HG03457 (cell line): Measurements from ENCODE around the gene ASAH2.
A peak's percentile ranks its signal among the peaks of the same experiment; 100 is the strongest.
"Not testable (repeated sequence)": the region's sequence is repeated elsewhere in the genome, so short reads cannot be mapped to it uniquely, and the experiment has no call there.

Experiments used
- ATAC-seq: cut with Tn5 transposase; IDR thresholded peaks from one replicate; pipeline ENCODE4 v1.9.1; 2021; ENCODE audit warnings: moderate number of reproducible peaks; ENCODE audit not compliant: unreplicated experiment

The ASAH2 gene

DNA sequence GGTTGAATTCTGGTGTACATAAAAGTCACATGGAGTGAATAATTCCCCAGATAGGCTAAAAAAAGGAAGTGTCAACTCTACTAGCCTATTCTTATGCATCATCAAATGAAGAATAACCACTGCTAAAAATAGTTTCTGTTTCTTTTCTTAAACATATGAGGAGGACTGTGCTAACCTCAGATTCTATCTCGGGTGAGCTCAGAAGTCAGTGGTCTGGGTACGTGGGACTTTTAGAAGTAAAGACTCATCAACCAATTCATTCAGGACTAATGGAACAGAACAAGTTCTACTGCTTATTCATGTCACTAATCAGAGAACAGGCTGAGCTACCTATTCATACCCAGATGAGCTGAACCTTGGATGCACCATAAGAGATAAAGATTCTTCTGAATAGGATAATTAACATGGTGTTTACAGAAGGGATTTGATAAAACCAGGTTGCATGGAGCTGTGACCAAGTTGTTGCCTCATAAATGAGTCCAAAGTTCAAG, 9.5 kb upstream of the ASAH2 start:
- ATAC-seq: peak; percentile 99

- ATAC-seq: no peak
These were observed 3.2 kb upstream of the ASAH2 start for GRCh38 chr10:50254479-50254878.

GRCh38 chr10:50250096-50250854, 1.0 kb downstream of the ASAH2 start:
- ATAC-seq: no peak

GRCh38 chr10:50248598-50248997, 2.7 kb downstream of the ASAH2 start:
- no peak for ATAC-seq

GRCh38 chr10:50248062-50248461, 3.3 kb downstream of the ASAH2 start:
- no peak for ATAC-seq

DNA sequence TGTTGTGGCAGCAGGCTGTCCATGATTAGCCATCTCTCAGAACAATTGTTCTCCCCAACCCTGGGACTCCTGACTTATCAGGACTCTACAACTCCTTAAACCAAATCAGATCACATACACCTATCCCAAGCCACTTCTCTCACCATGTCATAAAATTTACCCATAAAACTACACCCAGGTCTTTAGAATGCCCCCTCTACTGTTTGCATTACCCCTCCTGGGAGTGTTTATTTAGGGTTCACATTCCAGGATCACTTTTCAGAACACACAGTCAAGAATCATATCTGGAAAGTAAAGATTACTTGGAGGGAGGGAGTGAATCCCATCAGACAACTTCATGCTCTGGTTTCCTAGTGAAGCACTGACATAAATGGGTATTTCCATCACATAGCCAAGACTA, 7.1 kb downstream of the ASAH2 start:
- ATAC-seq: no peak

- ATAC-seq: no peak
These were observed 8.5 kb downstream of the ASAH2 start for GRCh38 chr10:50242777-50243176.

DNA sequence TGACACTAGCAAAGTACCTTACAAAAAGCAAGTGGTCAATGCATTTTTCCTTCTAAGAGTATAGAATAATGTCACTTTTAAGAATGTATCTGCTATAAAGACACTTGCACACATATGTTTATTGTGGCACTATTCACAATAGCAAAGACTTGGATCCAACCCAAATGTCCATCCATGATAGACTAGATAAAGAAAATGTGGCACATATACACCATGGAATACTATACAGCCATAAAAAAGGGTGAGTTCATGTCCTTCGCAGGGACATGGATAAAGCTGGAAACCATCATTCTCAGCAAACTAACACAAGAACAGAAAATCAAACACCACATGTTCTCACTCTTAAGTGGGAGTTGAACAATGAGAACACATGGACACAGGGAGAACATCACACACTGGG, 9.8 kb downstream of the ASAH2 start:
- ATAC-seq: not testable (repeated sequence)

GRCh38 chr10:50234486-50234885, 16.8 kb downstream of the ASAH2 start:
- ATAC-seq: no peak

DNA sequence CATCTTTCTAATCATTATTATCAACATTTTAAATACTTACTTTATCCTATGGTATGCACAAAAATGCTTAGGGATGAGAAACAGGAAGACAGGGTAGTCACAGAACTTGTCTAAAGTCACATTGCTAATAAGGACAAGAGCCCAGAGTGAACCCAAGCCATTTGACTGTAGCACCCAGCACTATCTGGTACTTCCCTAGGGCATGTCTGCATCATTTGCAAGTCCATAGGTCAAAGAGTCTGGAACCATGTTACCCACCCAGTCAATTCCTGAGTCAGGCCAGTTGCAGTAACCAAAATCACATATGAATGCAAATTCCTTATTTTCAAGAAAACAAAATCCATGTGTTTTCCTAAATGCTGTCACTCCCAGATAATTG, 19.1 kb downstream of the ASAH2 start:
- ATAC-seq: no peak

DNA sequence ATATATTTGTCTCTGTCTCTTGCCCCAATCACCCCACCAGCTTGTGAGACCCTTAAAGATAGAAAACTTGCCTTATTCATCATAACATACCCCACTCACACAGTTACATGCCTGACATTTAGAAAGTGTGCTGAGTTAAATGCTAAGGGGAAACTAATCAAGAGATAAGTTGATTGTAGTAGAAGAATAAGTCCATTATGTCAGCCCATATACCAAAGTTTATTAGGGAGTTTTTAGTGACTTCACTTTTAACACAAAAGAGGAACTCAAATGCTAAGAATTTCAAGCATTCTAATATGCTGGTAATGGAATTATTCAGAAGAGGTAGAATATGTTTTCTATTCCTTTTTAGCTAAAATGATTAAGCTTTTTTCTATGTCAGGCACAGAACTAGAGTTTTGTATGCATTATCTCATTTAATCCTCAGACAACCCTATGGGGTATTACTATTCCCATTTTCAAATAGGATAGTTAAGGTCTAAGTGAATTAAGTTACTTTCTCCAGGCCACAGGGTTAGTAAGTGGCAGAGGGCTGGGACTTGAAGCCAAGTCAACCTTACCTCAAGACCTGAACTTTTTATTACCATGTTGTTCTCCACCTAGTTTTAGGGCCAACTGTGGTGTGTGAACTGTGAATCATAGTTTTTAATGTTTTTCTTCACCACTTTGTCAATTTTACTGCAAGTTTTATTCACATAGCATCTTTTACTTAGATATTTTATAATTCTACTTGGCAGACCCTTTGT, 19.6 kb downstream of the ASAH2 start:
- no peak for ATAC-seq

- ATAC-seq: no peak
These were observed 21.9 kb downstream of the ASAH2 start for GRCh38 chr10:50229460-50229859.

DNA sequence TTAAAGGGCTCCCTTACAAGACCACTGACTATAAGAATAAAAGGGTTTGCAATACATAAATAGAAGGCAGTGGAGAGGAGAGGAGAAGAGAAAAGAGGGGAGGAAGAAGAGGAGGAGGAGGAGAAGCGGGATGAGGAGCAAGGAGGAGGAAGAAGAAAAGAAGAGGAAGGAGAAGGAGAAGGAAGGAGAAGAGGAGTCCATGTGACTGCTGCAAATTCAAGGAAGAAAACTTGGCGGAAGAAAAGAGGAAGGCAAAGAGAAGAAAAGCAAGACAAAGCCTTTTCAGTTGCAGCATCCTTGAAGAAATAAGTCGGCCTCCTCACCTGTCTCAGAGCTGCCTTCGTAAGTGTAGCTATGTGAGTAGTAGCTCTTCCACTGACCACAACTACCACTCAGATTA, 22.6 kb downstream of the ASAH2 start:
- no peak for ATAC-seq

GRCh38 chr10:50226610-50227009, 24.7 kb downstream of the ASAH2 start:
- no peak for ATAC-seq

DNA sequence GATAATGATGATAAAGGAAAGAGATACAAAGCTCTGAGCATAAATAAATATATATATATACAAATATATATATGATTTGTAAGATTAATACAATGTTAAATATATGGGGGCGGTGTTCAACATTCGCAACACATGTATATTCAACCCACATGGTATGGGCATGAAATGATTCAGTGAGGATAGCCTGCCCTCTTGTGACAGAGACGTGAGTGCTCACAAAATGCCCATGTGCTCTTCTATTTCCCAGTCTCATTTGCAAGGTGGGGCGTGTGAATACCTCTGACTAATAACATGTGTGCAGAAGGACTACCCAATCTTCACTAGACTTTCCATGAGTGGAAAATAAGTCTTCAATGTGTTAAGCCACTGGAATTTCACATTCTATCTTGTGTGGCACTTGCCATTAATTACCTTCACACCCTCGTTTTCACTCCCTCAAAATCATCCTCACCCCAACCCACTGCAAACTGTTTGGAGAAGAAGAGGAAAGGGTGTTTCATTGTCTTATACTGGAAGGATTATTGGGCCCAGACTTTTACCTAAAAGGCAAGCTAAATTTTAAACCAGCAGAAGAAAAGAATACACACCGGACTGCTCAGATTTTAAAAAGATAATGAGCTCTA, 26.9 kb downstream of the ASAH2 start:
- ATAC-seq: peak; percentile 71

DNA sequence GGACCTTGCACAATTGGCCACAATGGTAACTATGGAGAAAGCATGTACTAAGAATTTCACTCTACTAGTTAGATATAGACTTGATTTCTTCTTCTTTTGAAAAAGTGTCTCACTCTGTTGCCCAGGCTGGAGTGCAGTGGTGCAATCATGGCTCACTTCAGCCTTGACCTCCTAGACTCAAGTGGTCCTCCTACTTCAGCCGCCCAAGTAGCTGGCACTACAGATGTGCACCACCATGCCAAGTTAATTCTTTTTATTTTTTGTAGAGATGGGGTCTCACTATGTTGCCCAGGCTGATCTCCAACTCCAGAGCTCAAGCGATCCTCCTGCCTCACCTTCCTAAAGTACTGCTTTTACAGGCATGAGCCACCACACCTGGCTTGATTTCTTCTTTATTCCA, 29.1 kb downstream of the ASAH2 start:
- no peak for ATAC-seq

GRCh38 chr10:50221470-50221869, 29.8 kb downstream of the ASAH2 start:
- ATAC-seq: no peak

DNA sequence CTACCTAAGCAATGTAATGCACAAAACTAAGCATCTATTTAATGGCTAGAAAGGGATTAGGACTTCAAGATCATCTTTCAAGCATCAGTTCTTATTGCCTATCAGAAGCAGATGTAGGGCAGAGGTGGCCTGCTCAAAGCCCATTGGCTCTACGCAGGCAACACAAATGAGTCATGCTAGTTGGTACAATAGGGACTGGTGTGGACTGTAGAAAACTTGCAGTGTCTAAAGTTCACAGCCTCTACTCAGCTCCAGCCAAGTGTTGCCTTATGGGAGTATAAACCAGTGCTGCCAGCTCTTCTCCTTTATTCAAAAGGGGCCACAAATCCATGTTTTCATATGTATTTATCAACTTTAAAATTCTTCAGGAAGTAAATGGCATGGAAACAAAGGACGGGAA, 31.7 kb downstream of the ASAH2 start:
- no peak for ATAC-seq

GRCh38 chr10:50219200-50219599, 32.1 kb downstream of the ASAH2 start:
- no peak for ATAC-seq

- no peak for ATAC-seq
These were observed 34.4 kb downstream of the ASAH2 start for GRCh38 chr10:50216894-50217293.

DNA sequence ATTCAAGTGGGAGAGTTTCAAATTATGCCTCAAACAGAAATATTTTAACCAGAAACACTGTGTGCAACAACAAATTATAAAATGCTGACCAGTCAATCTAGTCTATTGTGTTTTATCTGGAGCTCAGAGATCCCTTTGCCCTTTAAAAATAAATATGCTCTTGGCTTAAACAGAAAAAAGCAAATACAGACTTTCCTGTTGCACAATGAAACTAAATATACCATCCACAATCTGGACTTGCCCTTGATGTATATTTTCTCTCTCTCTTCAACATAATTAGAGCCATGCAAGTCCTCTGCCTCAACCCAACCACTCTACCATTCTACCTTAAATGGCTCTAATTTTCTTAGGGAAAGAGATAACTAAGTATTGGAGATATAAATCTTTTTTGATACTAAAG, 34.9 kb downstream of the ASAH2 start:
- ATAC-seq: no peak

DNA sequence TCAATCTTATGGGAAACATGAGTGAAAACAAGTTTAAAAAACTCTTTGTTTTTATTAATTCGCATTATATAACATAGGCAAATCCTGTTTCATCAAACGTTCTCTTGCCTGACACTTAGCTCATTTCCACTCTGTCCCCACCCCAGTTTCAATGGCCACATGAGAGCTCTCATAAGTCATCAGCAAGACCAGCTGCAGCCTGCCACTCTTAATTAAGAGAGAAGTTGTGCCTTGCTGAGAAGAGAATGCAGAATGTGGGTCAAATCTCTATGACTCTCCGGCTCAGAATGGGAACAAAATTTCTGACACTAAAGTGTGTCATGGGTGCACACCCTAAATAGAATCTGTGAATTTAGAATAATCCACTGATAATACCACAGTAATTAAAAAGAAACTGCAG, 39.6 kb downstream of the ASAH2 start:
- ATAC-seq: no peak
